CD4-positive, CD25-positive, alpha-beta regulatory T cell (primary cell): Measurements from ENCODE around the gene BPHL. TPM values are rescaled to one million over a fixed set of nuclear protein-coding genes. Genes with fewer than 3 reads are reported as not detected.
"Not testable (repeated sequence)": the region's sequence is repeated elsewhere in the genome, so short reads cannot be mapped to it uniquely, and the experiment has no call there.

Experiments used
- ATAC-seq, 2 donors: fragments of 150-1000 bp; cut with Tn5 transposase; one replicate each; pipeline ENCODE4 v1.10.0; 2021; ENCODE audit warnings: low read depth in 2 of 2, moderate number of reproducible peaks in 2 of 2, moderate library complexity in 1 of 2
- DNase-seq, 3 donors: peaks; one replicate each; pipeline versions ENCODE4 v3.0.0 to v3.0.0-alpha.2; 2012 to 2022; ENCODE audit warnings: mixed read lengths in 1 of 3
- H3K27ac ChIP-seq: one replicate; pipeline ENCODE4 v1.7.0; 2013; ENCODE audit warnings: mild to moderate bottlenecking, low read length; ENCODE audit not compliant: insufficient read depth, poor library complexity, severe bottlenecking
- H3K27me3 ChIP-seq: one replicate; pipeline ENCODE4 v1.7.0; 2013; ENCODE audit warnings: low read length; ENCODE audit not compliant: control insufficient read depth, insufficient read depth
- H3K36me3 ChIP-seq: one replicate; pipeline ENCODE4 v1.7.0; 2013; ENCODE audit warnings: mild to moderate bottlenecking, low read length, moderate library complexity; ENCODE audit not compliant: control insufficient read depth, insufficient read depth
- H3K4me1 ChIP-seq: 2 replicates; pipeline ENCODE4 v1.7.0; 2013; ENCODE audit warnings: mild to moderate bottlenecking, low read length; ENCODE audit not compliant: insufficient read depth, control insufficient read depth, poor library complexity, severe bottlenecking
- H3K4me3 ChIP-seq: one replicate; pipeline ENCODE4 v1.7.0; 2013; ENCODE audit warnings: low read depth, mild to moderate bottlenecking, low read length, moderate library complexity
- H3K9me3 ChIP-seq, 2 experiments: 1 replicate in 1 of 2; 2 replicates in 1 of 2; pipeline ENCODE4 v1.7.0; 2013; ENCODE audit warnings: low read length in 2 of 2, mild to moderate bottlenecking in 1 of 2, moderate library complexity in 1 of 2; ENCODE audit not compliant: control insufficient read depth in 2 of 2
- H3K27ac Mint-ChIP-seq, 3 donors: one replicate each; pipeline ENCODE4 v1.8.0; 2020 to 2022; ENCODE audit warnings: mild to moderate bottlenecking in 3 of 3, mixed read lengths in 3 of 3, moderate library complexity in 2 of 3
- H3K27me3 Mint-ChIP-seq: one replicate; pipeline ENCODE4 v1.8.0; 2022; ENCODE audit warnings: mild to moderate bottlenecking, mixed read lengths
- H3K36me3 Mint-ChIP-seq: one replicate; pipeline ENCODE4 v1.8.0; 2020; ENCODE audit warnings: mixed read lengths
- H3K4me1 Mint-ChIP-seq, 4 donors: one replicate each; pipeline ENCODE4 v1.8.0; 2020 to 2022; ENCODE audit warnings: mixed read lengths in 4 of 4, mild to moderate bottlenecking in 1 of 4
- H3K4me3 Mint-ChIP-seq, 4 donors: one replicate each; pipeline ENCODE4 v1.8.0; 2020 to 2022; ENCODE audit warnings: mild to moderate bottlenecking in 4 of 4, mixed read lengths in 4 of 4, moderate library complexity in 3 of 4
- H3K9me3 Mint-ChIP-seq, 7 donors: one replicate each; pipeline ENCODE4 v1.8.0; 2020 to 2022; ENCODE audit warnings: mixed read lengths in 7 of 7, mild to moderate bottlenecking in 3 of 7, moderate library complexity in 2 of 7
- polyA plus RNA-seq, 4 donors: library from polyadenylated mRNA; unstranded; fragments of 300-500 nt; fragmentation: Illumina TruSeq; gene quantifications; one replicate each; pipeline ENCODE4 v1.2.3, GENCODE V29; 2021
- total RNA-seq: library from RNA; stranded (reverse); gene quantifications from one replicate; pipeline ENCODE4 v1.2.3, GENCODE V29; 2022

Gene BPHL
- total and polyA plus RNA-seq, 5 donors from 2014 or later: 5.8 to 13.9 (median 7.2) TPM

GRCh38 chr6:3175715-3176402, 57.3 kb downstream of the BPHL start:
- no peak overlapping the region for H3K27ac Mint-ChIP-seq
- Histone ChIP-seq H3K27me3 (no peaks in the 10 kb centered on the region), H3K36me3 (no peaks in the 10 kb centered on the region), H3K4me1 (no peaks in the 10 kb centered on the region), H3K9me3 (no peaks in the 10 kb centered on the region), H3K4me3 (no peak overlapping the region), H3K27ac (no peak overlapping the region)
- peaks cover 0 to 4% (median 2%) of the 10 kb centered on the region in 4 donors for H3K4me1 Mint-ChIP-seq
- peaks cover 22% of the 10 kb centered on the region for H3K27me3 Mint-ChIP-seq
- DNase-seq (no peak), ATAC-seq (no peak)
- H3K36me3 Mint-ChIP-seq: no peaks in the 10 kb centered on the region
- H3K9me3 Mint-ChIP-seq: peaks cover 0 to 2% (median 0%) of the 10 kb centered on the region in 7 donors
- no peak overlapping the region for H3K4me3 Mint-ChIP-seq

GRCh38 chr6:3176562-3177355, 58.2 kb downstream of the BPHL start:
- Histone ChIP-seq H3K27ac (no peak overlapping the region), H3K4me1 (no peaks in the 10 kb centered on the region), H3K4me3 (no peak overlapping the region), H3K27me3 (no peaks in the 10 kb centered on the region), H3K36me3 (no peaks in the 10 kb centered on the region), H3K9me3 (no peaks in the 10 kb centered on the region)
- Mint-ChIP-seq H3K27me3 (peaks cover 27% of the 10 kb centered on the region), H3K4me1 (peaks cover 0 to 3% (median 2%) of the 10 kb centered on the region in 4 donors), H3K36me3 (no peaks in the 10 kb centered on the region), H3K27ac (no peak overlapping the region), H3K4me3 (no peak overlapping the region), H3K9me3 (peaks cover 0 to 2% (median 0%) of the 10 kb centered on the region in 7 donors)
- peak; percentile 55 to 60 for ATAC-seq
- DNase-seq: peak in 1 of 3 donors; percentile 33

GRCh38 chr6:3178666-3179065, 60.2 kb downstream of the BPHL start:
- not testable (repeated sequence) for H3K9me3 Mint-ChIP-seq, H3K27me3 ChIP-seq, DNase-seq, ATAC-seq, H3K4me3 ChIP-seq, H3K4me1 Mint-ChIP-seq, H3K4me3 Mint-ChIP-seq, H3K36me3 Mint-ChIP-seq, H3K9me3 ChIP-seq, H3K36me3 ChIP-seq, H3K27ac ChIP-seq, H3K27ac Mint-ChIP-seq, H3K4me1 ChIP-seq
- H3K27me3 Mint-ChIP-seq: peaks cover 24% of the 10 kb centered on the region

GRCh38 chr6:3179945-3180344, 61.4 kb downstream of the BPHL start:
- H3K9me3 Mint-ChIP-seq, DNase-seq, H3K4me3 ChIP-seq, H3K27ac ChIP-seq, H3K27ac Mint-ChIP-seq, ATAC-seq, H3K4me1 ChIP-seq, H3K4me1 Mint-ChIP-seq, H3K36me3 Mint-ChIP-seq, H3K36me3 ChIP-seq, H3K27me3 ChIP-seq, H3K9me3 ChIP-seq: not testable (repeated sequence)
- H3K27me3 Mint-ChIP-seq: peaks cover 31% of the 10 kb centered on the region
- peak overlapping the region; percentile 59 to 80 (median 76) for H3K4me3 Mint-ChIP-seq

GRCh38 chr6:3181105-3181504, 62.6 kb downstream of the BPHL start:
- H3K36me3 Mint-ChIP-seq: no peaks in the 10 kb centered on the region
- H3K27ac ChIP-seq: no peak overlapping the region
- H3K27ac Mint-ChIP-seq: no peak overlapping the region
- peaks cover 0 to 2% (median 0%) of the 10 kb centered on the region in 7 donors for H3K9me3 Mint-ChIP-seq
- ATAC-seq: no peak
- no peaks in the 10 kb centered on the region for H3K27me3 ChIP-seq
- H3K4me3 Mint-ChIP-seq: no peak overlapping the region
- no peaks in the 10 kb centered on the region for H3K9me3 ChIP-seq
- H3K4me1 Mint-ChIP-seq: peaks cover 0 to 3% (median under 1%) of the 10 kb centered on the region in 4 donors
- no peak overlapping the region for H3K4me3 ChIP-seq
- H3K27me3 Mint-ChIP-seq: peaks cover 36% of the 10 kb centered on the region
- H3K4me1 ChIP-seq: no peaks in the 10 kb centered on the region
- no peak for DNase-seq
- no peaks in the 10 kb centered on the region for H3K36me3 ChIP-seq

GRCh38 chr6:3183066-3183465, 64.6 kb downstream of the BPHL start:
- no peak for DNase-seq
- no peaks in the 10 kb centered on the region for H3K36me3 ChIP-seq
- H3K27me3 ChIP-seq: peaks cover 3% of the 10 kb centered on the region
- H3K27ac ChIP-seq: no peak overlapping the region
- Mint-ChIP-seq H3K4me1 (peaks cover 0 to 3% (median under 1%) of the 10 kb centered on the region in 4 donors), H3K27me3 (peaks cover 40% of the 10 kb centered on the region), H3K27ac (no peak overlapping the region), H3K4me3 (no peak overlapping the region), H3K36me3 (no peaks in the 10 kb centered on the region), H3K9me3 (no peaks in the 10 kb centered on the region)
- no peak for ATAC-seq
- no peaks in the 10 kb centered on the region for H3K9me3 ChIP-seq
- H3K4me1 ChIP-seq: no peaks in the 10 kb centered on the region
- H3K4me3 ChIP-seq: no peak overlapping the region

- H3K36me3 ChIP-seq: no peaks in the 10 kb centered on the region
- Mint-ChIP-seq H3K27ac (no peak overlapping the region), H3K27me3 (peaks cover 24% of the 10 kb centered on the region), H3K36me3 (no peaks in the 10 kb centered on the region), H3K4me3 (no peak overlapping the region), H3K9me3 (no peaks in the 10 kb centered on the region), H3K4me1 (no peaks in the 10 kb centered on the region)
- H3K27ac ChIP-seq: no peak overlapping the region
- H3K4me1 ChIP-seq: no peaks in the 10 kb centered on the region
- ATAC-seq: no peak
- H3K9me3 ChIP-seq: no peaks in the 10 kb centered on the region
- H3K27me3 ChIP-seq: peaks cover 3% of the 10 kb centered on the region
- no peak for DNase-seq
- H3K4me3 ChIP-seq: no peak overlapping the region
Measured at GRCh38 chr6:3186974-3187382, 68.5 kb downstream of the BPHL start.
